Immature natural killer cell (primary cell): ENCODE results near the gene HHIPL1. TPM values are rescaled to one million over a fixed set of nuclear protein-coding genes. Genes with fewer than 3 reads are reported as not detected.

Source experiments
- DNase-seq, 3 donors: peaks; one replicate each; pipeline ENCODE4 v3.0.0; 2022; ENCODE audit warnings: mixed read lengths in 1 of 3
- H3K27ac Mint-ChIP-seq, 6 donors: one replicate each; pipeline ENCODE4 v1.8.0; 2020; ENCODE audit warnings: mixed read lengths in 6 of 6, mild to moderate bottlenecking in 5 of 6, inconsistent platforms in 4 of 6, moderate library complexity in 3 of 6
- H3K27me3 Mint-ChIP-seq, 3 donors: one replicate each; pipeline ENCODE4 v1.8.0; 2020 to 2021; ENCODE audit warnings: low read depth in 3 of 3, mild to moderate bottlenecking in 3 of 3, mixed read lengths in 3 of 3, moderate library complexity in 3 of 3, inconsistent platforms in 1 of 3
- H3K36me3 Mint-ChIP-seq, 3 donors: one replicate each; pipeline ENCODE4 v1.8.0; 2020; ENCODE audit warnings: mixed read lengths in 3 of 3, inconsistent platforms in 2 of 3, mild to moderate bottlenecking in 2 of 3
- H3K4me1 Mint-ChIP-seq, 2 donors: one replicate each; pipeline ENCODE4 v1.8.0; 2020; ENCODE audit warnings: inconsistent platforms in 2 of 2, mild to moderate bottlenecking in 2 of 2, mixed read lengths in 2 of 2, moderate library complexity in 1 of 2
- H3K4me3 Mint-ChIP-seq, 5 donors: one replicate each; pipeline ENCODE4 v1.8.0; 2020; ENCODE audit warnings: mild to moderate bottlenecking in 5 of 5, mixed read lengths in 5 of 5, inconsistent platforms in 3 of 5, moderate library complexity in 3 of 5
- H3K9me3 Mint-ChIP-seq, 6 donors: one replicate each; pipeline ENCODE4 v1.8.0; 2020; ENCODE audit warnings: mild to moderate bottlenecking in 6 of 6, mixed read lengths in 6 of 6, inconsistent platforms in 4 of 6, moderate library complexity in 3 of 6
- polyA plus RNA-seq, 3 donors: library from polyadenylated mRNA; unstranded; fragments of 300-500 nt; fragmentation: Illumina TruSeq; gene quantifications; one replicate each; pipeline ENCODE4 v1.2.3, GENCODE V29; 2021

Gene HHIPL1
- polyA plus RNA-seq, 3 donors from 2014 or later = not detected

DNA sequence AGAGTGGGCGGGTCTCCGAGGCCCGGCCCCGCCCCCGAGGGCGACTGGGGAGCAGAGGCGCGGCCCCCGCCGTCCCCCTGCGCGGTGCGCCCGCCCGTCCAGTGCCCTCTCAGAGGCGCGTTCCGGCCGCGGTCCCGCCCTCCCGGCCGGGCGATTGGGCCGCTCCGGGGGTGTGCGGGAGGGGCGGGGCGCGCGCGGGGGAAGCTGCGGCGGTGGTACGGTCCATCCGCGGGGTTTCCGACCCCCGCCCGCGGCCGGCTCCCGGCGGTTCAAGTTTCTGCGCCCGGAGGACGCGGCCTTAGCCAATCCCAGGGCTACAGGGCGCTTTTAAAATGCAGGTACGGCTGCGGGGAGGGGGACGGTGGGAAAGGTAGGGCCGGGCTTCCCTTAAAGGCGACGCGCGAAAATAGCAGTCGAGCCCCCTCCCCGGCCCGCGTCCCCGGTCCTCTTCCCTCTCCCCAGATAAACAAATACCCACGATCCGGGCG, 40.6 kb upstream of the HHIPL1 start:
- H3K27ac Mint-ChIP-seq = peak overlapping the region in 5 of 6 donors; percentile 46 to 86 (median 71)
- peak; percentile 96 to 98 (median 97) for DNase-seq
- H3K9me3 Mint-ChIP-seq = no peaks in the 10 kb centered on the region
- H3K4me1 Mint-ChIP-seq = peaks cover 16 to 26% of the 10 kb centered on the region in 2 donors
- H3K4me3 Mint-ChIP-seq = peak overlapping the region; percentile 84 to 95 (median 86)
- no peaks in the 10 kb centered on the region for H3K36me3 Mint-ChIP-seq
- peaks cover 0 to 14% (median 5%) of the 10 kb centered on the region in 3 donors for H3K27me3 Mint-ChIP-seq

DNA sequence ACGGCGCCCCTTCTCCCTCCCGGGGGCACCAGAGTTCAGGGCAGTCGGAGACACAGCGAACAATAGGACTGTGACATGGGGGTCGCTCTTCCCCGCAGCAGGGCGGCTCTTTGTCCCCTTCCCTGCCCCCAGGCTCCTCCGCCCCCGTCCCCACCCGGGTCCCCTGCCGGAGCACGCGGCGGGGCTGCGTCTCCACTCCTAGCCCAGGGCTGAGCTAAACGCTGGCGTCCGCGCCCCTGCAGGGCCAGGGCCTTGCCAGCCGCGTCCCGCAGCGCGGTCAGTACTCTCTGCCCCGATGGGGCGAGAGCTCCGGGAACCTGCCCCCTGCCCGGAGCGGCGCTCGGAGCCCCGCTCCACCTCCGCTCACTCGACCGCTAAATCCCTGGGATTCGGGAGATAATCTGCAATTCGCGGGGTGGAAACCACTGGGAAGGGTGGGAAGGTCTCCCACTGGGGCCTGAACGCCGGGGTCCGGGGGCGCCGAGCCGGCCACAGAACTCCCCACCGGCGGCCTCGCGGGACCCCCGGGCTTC, 40.1 kb upstream of the HHIPL1 start:
- H3K9me3 Mint-ChIP-seq = no peaks in the 10 kb centered on the region
- H3K4me3 Mint-ChIP-seq = peak overlapping the region; percentile 84 to 95 (median 86)
- no peaks in the 10 kb centered on the region for H3K36me3 Mint-ChIP-seq
- H3K27me3 Mint-ChIP-seq = peaks cover 0 to 14% (median 7%) of the 10 kb centered on the region in 3 donors
- H3K4me1 Mint-ChIP-seq = peaks cover 16 to 32% of the 10 kb centered on the region in 2 donors
- peak in 1 of 3 donors; percentile 29 for DNase-seq
- peak overlapping the region; percentile 46 to 89 (median 78) for H3K27ac Mint-ChIP-seq

DNA sequence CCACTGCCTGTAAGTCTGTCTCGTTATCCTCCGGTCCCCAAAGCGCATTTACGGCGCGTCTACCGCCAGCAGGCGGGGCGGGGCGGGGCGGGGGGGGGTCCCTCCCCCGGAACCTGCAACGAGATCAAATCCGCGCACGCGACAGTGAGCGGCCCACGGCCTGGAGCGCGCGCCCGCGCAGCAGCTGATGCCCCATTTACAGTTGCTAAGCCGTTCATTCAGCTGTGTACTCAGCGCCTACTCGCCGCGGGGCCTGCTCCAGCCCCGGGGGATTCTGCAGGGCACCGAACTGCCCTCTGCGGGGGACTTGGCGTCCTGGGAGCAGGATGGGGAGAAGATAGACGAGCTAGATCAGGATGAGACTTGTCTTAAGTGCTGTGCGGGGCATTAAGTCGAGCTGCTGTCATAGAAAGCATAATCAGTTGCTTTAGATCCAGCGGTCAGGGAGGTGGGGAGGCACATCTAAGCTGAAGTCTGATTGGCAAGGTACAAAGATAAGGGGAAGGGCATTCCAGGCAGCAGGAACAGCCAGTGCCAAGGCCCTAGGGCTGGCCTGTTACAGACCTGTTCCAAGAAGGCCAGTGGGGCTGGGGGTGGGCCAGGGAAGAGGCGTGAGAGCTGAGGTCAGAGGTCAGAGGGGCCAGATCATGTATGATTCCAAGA, 39.5 kb upstream of the HHIPL1 start:
- Mint-ChIP-seq H3K27me3 (peaks cover 0 to 14% (median 7%) of the 10 kb centered on the region in 3 donors), H3K4me3 (peak overlapping the region; percentile 84 to 95 (median 86))
- peak; percentile 67 to 78 (median 72) for DNase-seq

DNA sequence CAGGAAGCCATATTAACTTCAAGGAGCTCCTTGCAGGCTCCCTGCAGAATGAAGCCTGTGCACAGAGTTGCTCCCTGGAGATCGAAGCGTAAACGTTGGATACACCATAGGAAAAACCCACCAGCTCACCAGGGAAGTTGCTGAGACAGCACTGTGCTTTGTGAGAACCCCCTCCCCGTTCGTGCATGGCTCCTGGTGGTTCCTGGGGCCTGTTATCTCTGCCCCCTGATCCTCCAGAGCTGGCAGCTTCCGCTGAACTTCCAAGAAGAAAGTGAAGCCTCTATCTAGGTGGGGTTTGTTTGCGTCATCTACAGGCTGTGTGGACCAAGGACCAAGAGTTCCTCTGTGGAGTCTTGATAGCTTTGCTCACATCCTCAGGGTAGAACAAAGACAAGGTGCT, 38.6 kb upstream of the HHIPL1 start:
- Mint-ChIP-seq H3K27ac (no peak overlapping the region), H3K4me3 (peak overlapping the region in 1 of 5 donors; percentile 46), H3K4me1 (peaks cover 16 to 32% of the 10 kb centered on the region in 2 donors), H3K27me3 (peaks cover 0 to 14% (median 7%) of the 10 kb centered on the region in 3 donors), H3K9me3 (no peaks in the 10 kb centered on the region), H3K36me3 (no peaks in the 10 kb centered on the region)
- no peak for DNase-seq

More for the DNA sequence above, 39.5 kb upstream of the HHIPL1 start:
- no peaks in the 10 kb centered on the region for H3K9me3 Mint-ChIP-seq
- peak overlapping the region; percentile 53 to 92 (median 88) for H3K27ac Mint-ChIP-seq
- H3K4me1 Mint-ChIP-seq = peaks cover 16 to 32% of the 10 kb centered on the region in 2 donors
- H3K36me3 Mint-ChIP-seq = no peaks in the 10 kb centered on the region

DNA sequence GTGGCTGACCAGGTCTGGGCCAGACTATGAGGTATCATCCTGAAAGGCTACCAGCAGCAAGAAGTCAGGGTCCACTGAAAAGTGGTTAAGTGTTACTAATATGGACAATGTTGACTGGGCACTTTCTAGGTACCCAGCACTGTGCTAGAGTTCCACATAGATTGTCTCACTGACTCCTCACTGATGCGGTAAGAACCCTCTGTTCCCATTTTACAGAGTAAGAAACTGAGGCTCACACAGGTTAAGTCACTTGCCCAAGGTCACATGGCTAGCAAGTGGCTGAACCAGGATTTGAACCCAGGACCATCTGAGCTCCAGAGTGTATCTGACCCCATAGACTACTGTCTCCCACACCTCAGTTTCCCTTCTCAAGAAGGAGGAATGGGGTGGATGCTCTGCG, 36.3 kb upstream of the HHIPL1 start:
- H3K27me3 Mint-ChIP-seq = peaks cover 0 to 8% (median 5%) of the 10 kb centered on the region in 3 donors
- H3K36me3 Mint-ChIP-seq = no peaks in the 10 kb centered on the region
- H3K4me1 Mint-ChIP-seq = peaks cover 7 to 19% of the 10 kb centered on the region in 2 donors
- no peak overlapping the region for H3K27ac Mint-ChIP-seq
- no peaks in the 10 kb centered on the region for H3K9me3 Mint-ChIP-seq
- DNase-seq = no peak
- H3K4me3 Mint-ChIP-seq = no peak overlapping the region

- Mint-ChIP-seq H3K27ac (no peak overlapping the region), H3K4me3 (no peak overlapping the region), H3K36me3 (no peaks in the 10 kb centered on the region), H3K9me3 (no peaks in the 10 kb centered on the region), H3K4me1 (peaks cover 7 to 19% of the 10 kb centered on the region in 2 donors), H3K27me3 (peaks cover 0 to 5% (median 5%) of the 10 kb centered on the region in 3 donors)
- no peak for DNase-seq
These were observed 35.4 kb upstream of the HHIPL1 start for GRCh38 chr14:99609245-99610170.

DNA sequence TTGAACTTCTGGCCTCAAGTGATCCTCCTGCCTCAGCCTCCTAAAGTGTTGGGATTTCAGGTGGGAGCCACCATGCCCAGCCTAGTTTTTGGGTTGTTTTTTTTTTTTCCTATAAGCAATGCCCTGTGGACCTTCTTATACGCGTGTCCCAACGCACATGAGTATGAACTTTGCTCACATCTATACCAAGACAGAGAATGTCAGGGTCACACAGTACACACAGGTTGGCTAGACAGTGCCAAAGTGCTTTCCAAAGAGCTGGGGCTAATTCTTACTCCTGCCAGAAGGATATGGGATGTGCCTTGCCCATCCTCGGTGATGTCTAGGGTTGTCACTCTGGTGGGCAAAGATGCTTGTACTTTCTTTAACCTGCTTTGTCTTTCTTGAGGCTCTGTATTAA, 33.3 kb upstream of the HHIPL1 start:
- H3K4me3 Mint-ChIP-seq = no peak overlapping the region
- no peaks in the 10 kb centered on the region for H3K36me3 Mint-ChIP-seq
- H3K9me3 Mint-ChIP-seq = no peaks in the 10 kb centered on the region
- H3K4me1 Mint-ChIP-seq = peaks cover 0 to 11% of the 10 kb centered on the region in 2 donors
- H3K27me3 Mint-ChIP-seq = peaks cover 2 to 6% (median 3%) of the 10 kb centered on the region in 3 donors
- no peak for DNase-seq
- no peak overlapping the region for H3K27ac Mint-ChIP-seq

DNA sequence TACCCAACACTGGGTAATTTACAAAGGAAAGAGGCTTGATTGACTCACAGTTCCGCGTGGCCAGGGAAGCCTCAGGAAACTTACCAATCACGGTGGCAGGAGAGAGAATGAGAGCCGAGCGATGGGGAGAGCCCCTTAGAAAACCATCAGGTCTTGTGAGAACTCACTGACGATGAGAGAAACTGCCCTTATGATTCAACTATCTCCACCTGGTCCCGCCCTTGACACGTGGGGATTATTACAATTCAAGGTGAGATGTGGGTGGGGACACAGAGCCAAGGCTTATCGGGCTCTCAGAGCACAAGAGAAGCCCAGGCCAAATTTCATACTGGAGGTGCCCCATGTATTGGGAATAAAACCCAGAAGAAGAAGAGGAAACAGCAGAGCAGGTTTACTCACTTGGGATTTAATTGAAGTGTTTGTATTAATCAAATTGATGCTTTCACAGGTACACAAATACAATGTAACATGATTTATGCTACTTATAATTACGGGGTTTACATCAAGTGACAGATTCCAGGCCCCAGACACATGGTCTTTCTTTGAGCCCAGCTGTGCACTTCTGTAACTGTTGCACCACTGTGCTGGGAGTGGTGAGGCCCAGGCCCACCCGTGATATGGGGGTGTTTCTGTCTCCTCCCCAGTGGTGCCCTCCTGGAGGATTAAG, 32.7 kb upstream of the HHIPL1 start:
- H3K36me3 Mint-ChIP-seq = no peaks in the 10 kb centered on the region
- no peaks in the 10 kb centered on the region for H3K9me3 Mint-ChIP-seq
- peaks cover 6% of the 10 kb centered on the region in 3 donors for H3K27me3 Mint-ChIP-seq
- H3K27ac Mint-ChIP-seq = no peak overlapping the region
- peaks cover 0 to 11% of the 10 kb centered on the region in 2 donors for H3K4me1 Mint-ChIP-seq
- H3K4me3 Mint-ChIP-seq = no peak overlapping the region
- DNase-seq = no peak

- Mint-ChIP-seq H3K4me1 (peaks cover 0 to 11% of the 10 kb centered on the region in 2 donors), H3K36me3 (no peaks in the 10 kb centered on the region), H3K27ac (no peak overlapping the region), H3K9me3 (no peaks in the 10 kb centered on the region), H3K4me3 (no peak overlapping the region), H3K27me3 (peaks cover 4 to 6% (median 6%) of the 10 kb centered on the region in 3 donors)
- no peak for DNase-seq
These were observed 32.1 kb upstream of the HHIPL1 start for GRCh38 chr14:99612738-99613330.

- Mint-ChIP-seq H3K27me3 (peaks cover 4 to 8% (median 4%) of the 10 kb centered on the region in 3 donors), H3K9me3 (no peaks in the 10 kb centered on the region), H3K36me3 (no peaks in the 10 kb centered on the region), H3K4me3 (no peak overlapping the region), H3K27ac (no peak overlapping the region), H3K4me1 (no peaks in the 10 kb centered on the region)
- DNase-seq = no peak
These were observed 29.3 kb upstream of the HHIPL1 start for GRCh38 chr14:99615497-99616157.

GRCh38 chr14:99616832-99617800, 27.8 kb upstream of the HHIPL1 start:
- Mint-ChIP-seq H3K27me3 (peaks cover 4 to 8% (median 4%) of the 10 kb centered on the region in 3 donors), H3K4me1 (no peaks in the 10 kb centered on the region), H3K36me3 (no peaks in the 10 kb centered on the region), H3K4me3 (no peak overlapping the region), H3K9me3 (no peaks in the 10 kb centered on the region), H3K27ac (no peak overlapping the region)
- no peak for DNase-seq
